Hepatocyte (in vitro differentiated cells): Measurements from ENCODE around the gene RSPH1. TPM values are rescaled to one million over a fixed set of nuclear protein-coding genes. Genes with fewer than 3 reads are reported as not detected.

Experiments
- DNase-seq: peaks from one replicate; pipeline ENCODE4 v3.0.0-alpha.2; 2016; ENCODE audit warnings: low spot score
- H2AFZ ChIP-seq: fragments of 200-600 bp; sonication (generic); 2 replicates; pipeline ENCODE4 v1.6.0; 2016; ENCODE audit warnings: antibody characterized with exemption, mild to moderate bottlenecking
- H3K27ac ChIP-seq: fragments of 200-600 bp; sonication (generic); 2 replicates; pipeline ENCODE4 v1.5.1; 2016; ENCODE audit warnings: mild to moderate bottlenecking
- H3K27me3 ChIP-seq: fragments of 200-600 bp; sonication (generic); 2 replicates; pipeline ENCODE4 v1.6.1; 2016
- H3K36me3 ChIP-seq: fragments of 200-600 bp; sonication (generic); replicated peaks from 2 replicates; pipeline ENCODE4 v1.5.1; 2016; ENCODE audit warnings: low read depth; ENCODE audit not compliant: insufficient read depth
- H3K4me1 ChIP-seq: fragments of 200-600 bp; sonication (generic); 2 replicates; pipeline ENCODE4 v1.5.1; 2016; ENCODE audit warnings: mild to moderate bottlenecking, moderate library complexity; ENCODE audit not compliant: insufficient read depth
- H3K4me2 ChIP-seq: fragments of 200-600 bp; sonication (generic); 2 replicates; pipeline ENCODE4 v1.6.0; 2016
- H3K4me3 ChIP-seq: fragments of 200-600 bp; sonication (generic); 2 replicates; pipeline ENCODE4 v1.5.1; 2016; ENCODE audit warnings: mild to moderate bottlenecking
- H3K79me2 ChIP-seq: fragments of 200-600 bp; sonication (generic); 2 replicates; pipeline ENCODE4 v1.6.0; 2017; ENCODE audit warnings: mild to moderate bottlenecking
- H3K9me2 ChIP-seq: fragments of 200-600 bp; sonication (generic); replicated peaks from 2 replicates; pipeline ENCODE4 v1.6.0; 2017; ENCODE audit warnings: mild to moderate bottlenecking; ENCODE audit not compliant: insufficient read depth
- H3K9me3 ChIP-seq: fragments of 200-600 bp; sonication (generic); 2 replicates; pipeline ENCODE4 v1.5.1; 2016; ENCODE audit warnings: low read depth, mild to moderate bottlenecking
- H4K20me1 ChIP-seq: fragments of 200-600 bp; sonication (generic); 2 replicates; pipeline ENCODE4 v1.6.0; 2016; ENCODE audit warnings: mild to moderate bottlenecking; ENCODE audit not compliant: insufficient read depth, poor library complexity, severe bottlenecking
- EZH2 ChIP-seq: fragments of 200-600 bp; sonication (generic); IDR thresholded peaks from 2 replicates; pipeline ENCODE4 v1.6.1; 2016; ENCODE audit warnings: antibody characterized with exemption, mild to moderate bottlenecking, borderline replicate concordance
- EZH2phosphoT487 ChIP-seq: fragments of 200-600 bp; sonication (generic); IDR thresholded peaks from one replicate; pipeline ENCODE4 v1.6.1; 2018; ENCODE audit warnings: antibody characterized with exemption, mild to moderate bottlenecking, low read depth, moderate library complexity; ENCODE audit not compliant: unreplicated experiment, severe bottlenecking
- WGBS: methylation state at CpG from one replicate; pipeline ENCODE4 v1.1.6; 2016; ENCODE audit warnings: low lambda C conversion rate; ENCODE audit errors: missing lambda C conversion rate; 5-methylcytosine and 5-hydroxymethylcytosine counted together
- polyA plus RNA-seq: library from polyadenylated mRNA; unstranded; fragments of >200 nt; fragmentation: Nextera tagmentation; extraction: Ambion mirVana; gene quantifications from 2 replicates; pipeline ENCODE4 v1.2.1, GENCODE V29; 2016
- total RNA-seq: library from RNA; depleted of rRNA; stranded (reverse); fragments of >200 nt; gene quantifications from 2 replicates; pipeline ENCODE4 v1.2.3, GENCODE V29; 2014
- TF ChIP-seq, protein P1 (sequence below): fragments of 200-600 bp; sonication (generic); IDR thresholded peaks from 2 replicates; pipeline ENCODE4 v1.5.1; 2016; ENCODE audit warnings: antibody characterized with exemption, mild to moderate bottlenecking; ENCODE audit not compliant: poor library complexity

The RSPH1 gene
- total and polyA plus RNA-seq, 2 experiments from 2014 or later, result 1.3 to 1.8 TPM

DNA sequence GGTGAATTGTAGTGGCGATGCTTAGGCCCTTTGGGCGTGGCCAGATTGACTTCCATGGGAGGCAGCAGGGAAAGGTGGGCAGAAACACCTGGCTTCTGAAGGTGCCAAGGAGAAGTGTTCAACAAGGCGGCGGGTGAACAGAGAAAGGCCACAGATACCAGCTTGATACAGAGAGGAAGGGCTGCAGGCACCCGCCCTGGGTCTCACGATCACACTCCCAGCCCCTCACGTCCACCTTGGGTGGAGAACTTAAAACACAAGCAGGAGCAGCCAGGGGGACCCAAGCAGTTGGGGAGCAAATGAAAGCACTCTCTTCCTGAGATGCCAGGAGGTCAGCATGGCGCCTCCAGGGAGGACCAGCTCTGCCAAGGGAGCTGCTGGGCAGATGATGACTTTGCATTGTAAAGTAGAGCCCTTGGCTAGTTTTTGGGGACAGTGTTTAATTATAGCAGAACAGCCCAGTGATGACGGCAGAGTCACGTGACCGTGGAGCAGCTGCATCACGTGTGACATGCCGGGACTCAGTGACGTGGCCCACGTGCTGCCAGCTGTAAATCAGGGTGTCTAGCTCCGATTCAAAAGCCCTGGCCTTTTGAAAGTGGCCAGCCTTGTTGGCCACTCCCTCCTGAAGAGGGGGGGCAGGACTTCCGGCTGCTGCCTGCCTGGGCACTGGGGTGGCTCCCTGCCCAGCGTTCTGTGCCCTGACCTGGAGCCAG is 36.6 kb upstream of the RSPH1 start:
- H3K36me3 ChIP-seq, result no peaks in the 10 kb centered on the region
- H3K27ac ChIP-seq, result no peak overlapping the region
- no peak for TF ChIP-seq EZH2
- TF ChIP-seq, protein P1, sequence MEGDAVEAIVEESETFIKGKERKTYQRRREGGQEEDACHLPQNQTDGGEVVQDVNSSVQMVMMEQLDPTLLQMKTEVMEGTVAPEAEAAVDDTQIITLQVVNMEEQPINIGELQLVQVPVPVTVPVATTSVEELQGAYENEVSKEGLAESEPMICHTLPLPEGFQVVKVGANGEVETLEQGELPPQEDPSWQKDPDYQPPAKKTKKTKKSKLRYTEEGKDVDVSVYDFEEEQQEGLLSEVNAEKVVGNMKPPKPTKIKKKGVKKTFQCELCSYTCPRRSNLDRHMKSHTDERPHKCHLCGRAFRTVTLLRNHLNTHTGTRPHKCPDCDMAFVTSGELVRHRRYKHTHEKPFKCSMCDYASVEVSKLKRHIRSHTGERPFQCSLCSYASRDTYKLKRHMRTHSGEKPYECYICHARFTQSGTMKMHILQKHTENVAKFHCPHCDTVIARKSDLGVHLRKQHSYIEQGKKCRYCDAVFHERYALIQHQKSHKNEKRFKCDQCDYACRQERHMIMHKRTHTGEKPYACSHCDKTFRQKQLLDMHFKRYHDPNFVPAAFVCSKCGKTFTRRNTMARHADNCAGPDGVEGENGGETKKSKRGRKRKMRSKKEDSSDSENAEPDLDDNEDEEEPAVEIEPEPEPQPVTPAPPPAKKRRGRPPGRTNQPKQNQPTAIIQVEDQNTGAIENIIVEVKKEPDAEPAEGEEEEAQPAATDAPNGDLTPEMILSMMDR, result no peak
- no peak for TF ChIP-seq EZH2phosphoT487

DNA sequence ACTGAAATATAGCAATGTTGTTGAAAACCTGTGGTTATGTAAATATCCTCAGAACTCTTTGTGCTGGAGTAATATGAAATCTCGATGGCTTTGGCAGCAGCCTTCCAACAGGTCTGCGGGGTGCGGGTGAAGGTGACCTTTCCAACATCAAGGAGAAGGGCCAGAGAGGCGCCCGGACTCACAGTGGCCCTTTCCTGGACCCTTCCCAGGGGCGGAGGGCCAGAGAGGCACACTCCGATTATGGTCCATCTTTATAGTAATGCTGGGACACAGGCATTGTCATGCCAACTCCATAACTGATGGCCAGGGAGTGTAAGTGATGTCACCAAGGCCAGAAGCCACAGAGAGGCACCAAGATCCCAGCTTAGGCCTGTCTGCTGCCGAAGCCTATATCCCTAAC is 35.7 kb upstream of the RSPH1 start:
- Histone ChIP-seq H3K4me1 (peaks cover 8% of the 10 kb centered on the region), H3K79me2 (peaks cover 33% of the 10 kb centered on the region), H3K36me3 (no peaks in the 10 kb centered on the region), H3K4me2 (no peak overlapping the region), H3K9me2 (no peaks in the 10 kb centered on the region), H3K4me3 (no peak overlapping the region), H3K27me3 (no peaks in the 10 kb centered on the region), H4K20me1 (no peaks in the 10 kb centered on the region), H2AFZ (no peak overlapping the region), H3K9me3 (no peaks in the 10 kb centered on the region), H3K27ac (no peak overlapping the region)
- TF ChIP-seq EZH2, result no peak
- TF ChIP-seq EZH2phosphoT487, result no peak
- TF ChIP-seq, protein P1, result no peak
- WGBS, result 97% methylated on average over 8 of the region's 8 CpGs
- DNase-seq, result no peak

More for the DNA sequence above, 36.6 kb upstream of the RSPH1 start:
- no peak overlapping the region for H3K4me2 ChIP-seq
- H3K4me3 ChIP-seq, result no peak overlapping the region
- H3K27me3 ChIP-seq, result no peaks in the 10 kb centered on the region
- no peak overlapping the region for H2AFZ ChIP-seq
- H3K9me2 ChIP-seq, result no peaks in the 10 kb centered on the region
- no peaks in the 10 kb centered on the region for H3K9me3 ChIP-seq
- H4K20me1 ChIP-seq, result no peaks in the 10 kb centered on the region
- peaks cover 30% of the 10 kb centered on the region for H3K79me2 ChIP-seq
- DNase-seq, result no peak
- H3K4me1 ChIP-seq, result peaks cover 4% of the 10 kb centered on the region
- WGBS, result 94% methylated on average over 18 of the region's 18 CpGs

DNA sequence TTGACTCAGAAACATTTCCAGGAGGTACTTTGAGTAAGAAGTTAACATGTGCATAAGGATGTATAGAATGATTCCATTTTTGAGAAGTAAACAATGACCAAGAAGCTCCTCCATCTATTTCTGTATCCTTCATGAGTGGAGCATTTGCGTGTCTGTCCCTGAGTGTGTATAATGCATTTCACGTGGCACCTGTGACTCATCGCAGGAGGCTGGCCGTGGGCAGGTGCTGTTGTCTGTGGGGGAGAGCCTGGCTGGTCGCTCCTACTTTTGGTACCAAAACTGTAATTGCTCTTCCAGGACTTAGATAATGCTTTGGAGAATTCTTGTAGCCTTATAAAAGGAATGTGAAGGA is 34.1 kb upstream of the RSPH1 start:
- H3K4me1 ChIP-seq, result peaks cover 24% of the 10 kb centered on the region
- no peak for DNase-seq
- no peak overlapping the region for H3K27ac ChIP-seq
- no peaks in the 10 kb centered on the region for H3K9me2 ChIP-seq
- H2AFZ ChIP-seq, result no peak overlapping the region
- 80% methylated on average over 5 of the region's 5 CpGs for WGBS
- no peaks in the 10 kb centered on the region for H4K20me1 ChIP-seq
- H3K79me2 ChIP-seq, result peaks cover 34% of the 10 kb centered on the region
- TF ChIP-seq EZH2phosphoT487 (no peak), EZH2 (no peak)
- TF ChIP-seq, protein P1, result no peak
- H3K9me3 ChIP-seq, result no peaks in the 10 kb centered on the region
- H3K27me3 ChIP-seq, result no peaks in the 10 kb centered on the region
- no peak overlapping the region for H3K4me3 ChIP-seq
- H3K36me3 ChIP-seq, result no peaks in the 10 kb centered on the region
- no peak overlapping the region for H3K4me2 ChIP-seq
